PC-9 (cell line): ENCODE measurements around the gene S100A8. TPM values are rescaled to one million over a fixed set of nuclear protein-coding genes. Genes with fewer than 3 reads are reported as not detected.

Source experiments
- BruUV-seq: library from RNA; stranded (reverse); fragments of 400-500 nt; replicated peaks from 2 replicates; lab custom pipeline; 2021; lab: Mats Ljungman, UMichigan
- CTCF ChIA-PET: fragments of 300-600 bp; sonication (Branson Sonifier 250); formaldehyde crosslinking; loops from one replicate; lab custom pipeline; 2022; ENCODE audit warnings: antibody characterized with exemption; lab: Charles Lee
- POLR2A ChIA-PET: fragments of 300-600 bp; sonication (Branson Sonifier 250); formaldehyde crosslinking; loops from one replicate; lab custom pipeline; 2022; ENCODE audit warnings: antibody characterized with exemption; ENCODE audit not compliant: unreplicated experiment; lab: Charles Lee
- DNase-seq, 2 experiments: peaks; one replicate each; pipeline versions ENCODE4 v3.0.0 to v3.0.0-alpha.2; 2015 to 2022; ENCODE audit warnings: mixed read lengths in 1 of 2
- H2AFZ ChIP-seq: fragments of 200-600 bp; sonication (generic); 2 replicates; pipeline ENCODE4 v1.8.1; 2017; ENCODE audit warnings: antibody characterized with exemption
- H3F3A ChIP-seq: fragments of 200-600 bp; sonication (generic); 2 replicates; pipeline ENCODE4 v1.8.1; 2017; ENCODE audit warnings: antibody characterized with exemption, mild to moderate bottlenecking, low read depth; ENCODE audit not compliant: insufficient read depth
- H3K27ac ChIP-seq: fragments of 200-600 bp; sonication (generic); 2 replicates; pipeline ENCODE4 v1.6.1; 2016; ENCODE audit warnings: mixed run types
- H3K27me3 ChIP-seq: fragments of 200-600 bp; sonication (generic); 2 replicates; pipeline ENCODE4 v1.6.1; 2016; ENCODE audit warnings: low read depth, mixed run types; ENCODE audit not compliant: insufficient read depth
- H3K36me3 ChIP-seq: fragments of 200-600 bp; sonication (generic); 2 replicates; pipeline ENCODE4 v1.6.1; 2016; ENCODE audit warnings: low read depth, mixed run types
- H3K4me1 ChIP-seq: fragments of 200-600 bp; sonication (generic); replicated peaks from 2 replicates; pipeline ENCODE4 v1.6.1; 2016; ENCODE audit warnings: mixed run types; ENCODE audit not compliant: insufficient read depth
- H3K4me2 ChIP-seq: fragments of 200-600 bp; sonication (generic); 2 replicates; pipeline ENCODE4 v1.6.1; 2017; ENCODE audit warnings: mixed run types
- H3K4me3 ChIP-seq: fragments of 200-600 bp; sonication (generic); 2 replicates; pipeline ENCODE4 v1.6.1; 2016; ENCODE audit warnings: mixed run types
- H3K79me2 ChIP-seq: fragments of 200-600 bp; sonication (generic); 2 replicates; pipeline ENCODE4 v1.6.1; 2017; ENCODE audit warnings: low read depth, mixed run types
- H3K9me2 ChIP-seq: fragments of 200-600 bp; sonication (generic); 2 replicates; pipeline ENCODE4 v1.8.1; 2017; ENCODE audit warnings: mild to moderate bottlenecking; ENCODE audit not compliant: insufficient read depth
- H3K9me3 ChIP-seq: fragments of 200-600 bp; sonication (generic); 2 replicates; pipeline ENCODE4 v1.8.1; 2016; ENCODE audit warnings: low read depth; ENCODE audit not compliant: insufficient read depth
- H4K20me1 ChIP-seq: fragments of 200-600 bp; sonication (generic); 2 replicates; pipeline ENCODE4 v1.8.1; 2017; ENCODE audit not compliant: insufficient read depth
- CTCF ChIP-seq: fragments of 200-600 bp; sonication (generic); conservative IDR thresholded peaks from 2 replicates; pipeline ENCODE4 v1.6.1; 2017; ENCODE audit warnings: mixed run types, antibody characterized with exemption, mild to moderate bottlenecking, moderate library complexity
- EZH2 ChIP-seq: fragments of 200-600 bp; sonication (generic); IDR thresholded peaks from 2 replicates; pipeline ENCODE4 v1.8.0; 2017; ENCODE audit warnings: antibody characterized with exemption, low read depth
- intact Hi-C: fragments of 100-400 bp; cut with micrococcal nuclease; formaldehyde crosslinking; loops from one replicate; pipeline ENCODE4 v1.10.0; 2022; ENCODE audit not compliant: unreplicated experiment
- total RNA-seq: library from RNA; stranded (reverse); gene quantifications from 2 replicates; pipeline ENCODE4 v1.2.3, GENCODE V29; 2021

The S100A8 gene
- total RNA-seq, 1 experiment from 2014 or later, result not detected

- Histone ChIP-seq H3K9me2 (no peaks in the 10 kb centered on the region), H2AFZ (no peak overlapping the region), H3K4me3 (no peak overlapping the region), H3K79me2 (no peaks in the 10 kb centered on the region), H3K27ac (no peak overlapping the region), H4K20me1 (no peaks in the 10 kb centered on the region), H3K4me1 (no peaks in the 10 kb centered on the region), H3K4me2 (no peak overlapping the region), H3K36me3 (no peaks in the 10 kb centered on the region), H3K9me3 (no peaks in the 10 kb centered on the region), H3K27me3 (no peaks in the 10 kb centered on the region), H3F3A (no peaks in the 10 kb centered on the region)
- CTCF ChIA-PET, result no interaction called here
- TF ChIP-seq CTCF (no peak), EZH2 (no peak)
- POLR2A ChIA-PET, result no interaction called here
- BruUV-seq, result no TSS peak
- intact Hi-C loops, result no loop called here
- no peak for DNase-seq
Measured at GRCh38 chr1:153402226-153402625, 11.4 kb upstream of the S100A8 start.

- Histone ChIP-seq H3K9me2 (no peaks in the 10 kb centered on the region), H3K4me2 (no peak overlapping the region), H3K4me1 (no peaks in the 10 kb centered on the region), H3K4me3 (no peak overlapping the region), H3K27me3 (no peaks in the 10 kb centered on the region), H3K27ac (no peak overlapping the region), H3K79me2 (no peaks in the 10 kb centered on the region), H2AFZ (no peak overlapping the region), H3F3A (no peaks in the 10 kb centered on the region), H3K9me3 (no peaks in the 10 kb centered on the region), H3K36me3 (no peaks in the 10 kb centered on the region), H4K20me1 (no peaks in the 10 kb centered on the region)
- DNase-seq, result no peak
- ChIA-PET POLR2A (no interaction called here), CTCF (no interaction called here)
- intact Hi-C loops, result no loop called here
- BruUV-seq, result no TSS peak
- no peak for TF ChIP-seq CTCF
Measured at GRCh38 chr1:153401461-153401860, 10.6 kb upstream of the S100A8 start.

- no peaks in the 10 kb centered on the region for H3K9me3 ChIP-seq
- H3K4me2 ChIP-seq, result no peak overlapping the region
- no peaks in the 10 kb centered on the region for H3K36me3 ChIP-seq
- DNase-seq, result no peak
- no peaks in the 10 kb centered on the region for H4K20me1 ChIP-seq
- H2AFZ ChIP-seq, result no peak overlapping the region
- peaks cover 4% of the 10 kb centered on the region; the same call in 1 of the 2 replicates for H3K4me1 ChIP-seq
- H3K9me2 ChIP-seq, result no peaks in the 10 kb centered on the region
- H3K4me3 ChIP-seq, result no peak overlapping the region
- no peak overlapping the region for H3K27ac ChIP-seq
- CTCF ChIA-PET, result interaction anchor here (0.6 kb wide), 1 partner anchor 47 kb away, joined by 3 read pairs; no protein-coding TSS in a partner anchor
- TF ChIP-seq EZH2, result no peak
- TF ChIP-seq CTCF, result no peak
- no peaks in the 10 kb centered on the region for H3F3A ChIP-seq
- BruUV-seq, result no TSS peak
- POLR2A ChIA-PET, result no interaction called here
- H3K79me2 ChIP-seq, result no peaks in the 10 kb centered on the region
- no peaks in the 10 kb centered on the region for H3K27me3 ChIP-seq
- intact Hi-C loops, result no loop called here
Measured at GRCh38 chr1:153400244-153400643, 9.4 kb upstream of the S100A8 start.
